ENCODE data around the gene NOB1. TPM values are rescaled to one million over a fixed set of nuclear protein-coding genes. Genes with fewer than 3 reads are reported as not detected.

Gene NOB1
- total RNA-seq, 1 experiment from 2014 or later: 172 TPM

DNA sequence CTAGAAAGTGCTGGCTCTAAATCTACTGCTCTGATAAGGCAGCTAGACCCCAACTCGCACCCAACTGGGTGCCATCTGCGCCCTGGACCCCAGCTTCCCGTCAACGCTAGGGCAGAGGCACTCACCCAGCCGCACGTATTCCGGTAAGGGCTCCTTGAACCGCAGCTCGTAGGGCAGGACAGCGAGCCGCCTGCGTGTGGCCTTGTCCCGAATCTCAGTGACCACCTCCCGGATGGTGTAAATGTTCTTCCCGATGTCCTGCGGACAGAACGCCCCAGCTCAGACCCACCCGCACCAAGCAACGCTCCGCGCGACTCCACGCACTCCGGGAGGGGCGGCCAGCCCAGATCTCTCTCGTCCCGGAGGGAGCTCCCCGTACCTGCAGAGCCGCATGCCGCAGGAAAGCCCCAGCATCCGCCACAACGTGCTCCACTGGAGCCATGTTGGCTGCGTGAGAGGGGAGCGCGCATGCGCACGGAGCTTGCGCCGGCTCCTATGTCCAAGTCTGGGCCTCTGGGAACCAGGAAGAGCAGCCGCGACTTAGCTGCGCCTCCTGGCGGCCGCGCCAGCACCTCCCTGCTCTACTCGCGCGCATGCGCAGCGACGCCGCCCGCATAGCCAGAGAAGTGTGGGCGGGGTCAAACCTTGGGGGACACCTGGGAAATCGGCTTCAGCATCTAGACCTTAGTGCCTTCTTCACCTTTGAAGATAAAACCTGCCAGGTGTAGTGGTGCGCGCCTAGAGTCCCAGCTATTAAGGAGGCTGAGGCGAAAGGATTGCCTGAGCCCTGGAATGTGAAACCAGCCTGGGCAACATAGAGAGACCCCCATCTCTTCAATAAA lies at the start of gene NOB1 (continued):
- peak; percentile 88 to 97 (median 94) for TF ChIP-seq CTCF (IDR thresholded peaks at IDR 0.05 in 2 of 3, conservative IDR thresholded peaks at IDR 0.05 in 1 of 3; ENCODE audit: borderline replicate concordance in 1 of 3, insufficient read depth in 1 of 3, low read depth in 2 of 3, low read length in 2 of 3)
- peak; percentile 96 for TF ChIP-seq YY1 (IDR thresholded peaks at IDR 0.05; ENCODE audit: extremely low read depth, insufficient replicate concordance, low read depth, low read length)
- TF ChIP-seq POLR2AphosphoS5 (IDR thresholded peaks at IDR 0.05; ENCODE audit: low read depth, low read length): peak; percentile 97
- TF ChIP-seq, protein P1, sequence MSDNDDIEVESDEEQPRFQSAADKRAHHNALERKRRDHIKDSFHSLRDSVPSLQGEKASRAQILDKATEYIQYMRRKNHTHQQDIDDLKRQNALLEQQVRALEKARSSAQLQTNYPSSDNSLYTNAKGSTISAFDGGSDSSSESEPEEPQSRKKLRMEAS (IDR thresholded peaks at IDR 0.05): peak; percentile 97
- no peak; the same call in 1 of the 2 replicates for TF ChIP-seq SP1 (IDR thresholded peaks at IDR 0.05; ENCODE audit: low read depth)

DNA sequence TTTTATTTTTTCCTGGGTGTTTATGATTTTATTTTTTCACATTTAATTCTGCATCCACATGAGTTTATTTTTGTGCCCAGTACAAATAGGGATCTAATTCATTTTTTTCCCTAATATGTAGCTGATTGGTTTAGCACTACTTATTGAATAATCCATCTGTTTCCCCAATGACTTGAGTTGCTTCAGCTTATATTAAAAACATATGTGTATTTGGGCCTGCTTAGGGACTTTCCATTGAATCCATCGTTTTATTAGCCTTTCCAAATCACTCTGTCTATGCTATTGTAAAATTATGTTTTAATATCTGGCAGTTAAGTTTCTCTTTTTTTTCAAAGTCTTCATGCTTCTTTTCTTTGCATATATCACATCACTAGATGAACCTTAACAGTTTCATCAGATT lies 49.6 kb upstream of the NOB1 start:
- H3K4me2 ChIP-seq (ENCODE audit: low read length): no peak overlapping the region
- H3K9me3 ChIP-seq (ENCODE audit: control insufficient read depth in 1 of 2, insufficient read depth in 1 of 2, low read depth in 1 of 2, low read length in 2 of 2): no peaks in the 10 kb centered on the region
- H3K4me1 ChIP-seq (ENCODE audit: control insufficient read depth in 1 of 2, insufficient read depth in 2 of 2, low read length in 2 of 2): no peaks in the 10 kb centered on the region
- H3K27me3 ChIP-seq (ENCODE audit: insufficient read depth, low read length): no peaks in the 10 kb centered on the region
- RAD21 ChIA-PET (ENCODE audit: low non-redundant PET in 1 of 2, low total read pairs in 2 of 2, uncharacterized antibody in 2 of 2, unreplicated experiment in 2 of 2): no interaction called here
- BruUV-seq (replicated peaks): no TSS peak
- no peaks in the 10 kb centered on the region for H4K20me1 ChIP-seq (ENCODE audit: insufficient read depth)
- intact Hi-C loops (cut with micrococcal nuclease): no loop called here
- H3K9me2 ChIP-seq (ENCODE audit: insufficient read depth): no peaks in the 10 kb centered on the region
- TF ChIP-seq ZBTB33 (IDR thresholded peaks at IDR 0.05; ENCODE audit: extremely low read depth, insufficient replicate concordance, low read length) (no peak), ELF1 (IDR thresholded peaks at IDR 0.05; ENCODE audit: borderline replicate concordance, low read depth) (no peak), POLR2AphosphoS5 (IDR thresholded peaks at IDR 0.05; ENCODE audit: low read depth, low read length) (no peak), RAD21 (IDR thresholded peaks at IDR 0.05; ENCODE audit: low read depth) (no peak)
- no peak overlapping the region for H3K4me3 ChIP-seq (replicated peaks in 1 of 2; ENCODE audit: low read depth in 1 of 2, low read length in 2 of 2)
- H3K36me3 ChIP-seq (ENCODE audit: control insufficient read depth in 1 of 2, insufficient read depth in 2 of 2, low read length in 2 of 2): peaks cover 0 to 3% of the 10 kb centered on the region in 2 experiments; a peak in 1 of 4 replicates
- H3K9ac ChIP-seq (ENCODE audit: low read length): no peak overlapping the region
- H3K79me2 ChIP-seq (ENCODE audit: insufficient read depth, low read length): no peaks in the 10 kb centered on the region; the same call in 1 of the 2 replicates
- ATAC-seq (no peak), DNase-seq (ENCODE audit: low read depth, low spot score) (no peak)
- no peak overlapping the region for H2AFZ ChIP-seq (ENCODE audit: low read depth, low read length, poor library complexity, severe bottlenecking)
- H3K27ac ChIP-seq (ENCODE audit: low read depth, low read length): no peak overlapping the region
- CTCF ChIA-PET: no interaction called here
- POLR2A ChIA-PET: no interaction called here
